ENCODE data around the gene FAM9C. TPM values are rescaled to one million over a fixed set of nuclear protein-coding genes. Genes with fewer than 3 reads are reported as not detected.
"Not testable (repeated sequence)": the region's sequence is repeated elsewhere in the genome, so short reads cannot be mapped to it uniquely, and the experiment has no call there.

FAM9C gene
- total RNA-seq, 1 donor from 2014 or later, result not detected

- no peak for TF ChIP-seq CTCF (IDR thresholded peaks at IDR 0.05)
- peak overlapping the region; percentile 91 for H3K27ac Mint-ChIP-seq (ENCODE audit: unreplicated experiment)
- DNase-seq (ENCODE audit: low spot score), result no peak
Measured at GRCh38 chrX:13022926-13023325, 21.5 kb downstream of the FAM9C start.

GRCh38 chrX:13016731-13017130 lies 27.7 kb downstream of the FAM9C start:
- H3K27ac Mint-ChIP-seq (ENCODE audit: unreplicated experiment); H3K36me3 Mint-ChIP-seq (ENCODE audit: low read depth); H3K27me3 Mint-ChIP-seq (ENCODE audit: low read depth); H3K4me3 Mint-ChIP-seq (ENCODE audit: unreplicated experiment); DNase-seq (ENCODE audit: low spot score); H3K9me3 Mint-ChIP-seq (ENCODE audit: low read depth): not testable (repeated sequence)
- peaks cover 40% of the 10 kb centered on the region for H3K4me1 Mint-ChIP-seq (ENCODE audit: low read depth)

More at GRCh38 chrX:13022926-13023325, 21.5 kb downstream of the FAM9C start:
- Mint-ChIP-seq H3K36me3 (ENCODE audit: low read depth) (no peaks in the 10 kb centered on the region), H3K4me1 (ENCODE audit: low read depth) (peaks cover 42% of the 10 kb centered on the region), H3K9me3 (ENCODE audit: low read depth) (no peaks in the 10 kb centered on the region), H3K4me3 (ENCODE audit: unreplicated experiment) (no peak overlapping the region), H3K27me3 (ENCODE audit: low read depth) (no peaks in the 10 kb centered on the region)

GRCh38 chrX:13015536-13016236 lies 28.7 kb downstream of the FAM9C start:
- Mint-ChIP-seq H3K4me3 (ENCODE audit: unreplicated experiment) (no peak overlapping the region), H3K9me3 (ENCODE audit: low read depth) (no peaks in the 10 kb centered on the region), H3K4me1 (ENCODE audit: low read depth) (peaks cover 31% of the 10 kb centered on the region), H3K27ac (ENCODE audit: unreplicated experiment) (no peak overlapping the region), H3K27me3 (ENCODE audit: low read depth) (no peaks in the 10 kb centered on the region), H3K36me3 (ENCODE audit: low read depth) (no peaks in the 10 kb centered on the region)
- TF ChIP-seq CTCF (IDR thresholded peaks at IDR 0.05), result no peak
- no peak for DNase-seq (ENCODE audit: low spot score)

GRCh38 chrX:13014111-13015096 lies 30.0 kb downstream of the FAM9C start:
- no peak for DNase-seq (ENCODE audit: low spot score)
- peaks cover 32% of the 10 kb centered on the region for H3K4me1 Mint-ChIP-seq (ENCODE audit: low read depth)
- no peaks in the 10 kb centered on the region for H3K27me3 Mint-ChIP-seq (ENCODE audit: low read depth)
- TF ChIP-seq CTCF (IDR thresholded peaks at IDR 0.05), result no peak
- H3K9me3 Mint-ChIP-seq (ENCODE audit: low read depth), result no peaks in the 10 kb centered on the region
- H3K27ac Mint-ChIP-seq (ENCODE audit: unreplicated experiment), result no peak overlapping the region
- no peaks in the 10 kb centered on the region for H3K36me3 Mint-ChIP-seq (ENCODE audit: low read depth)
- H3K4me3 Mint-ChIP-seq (ENCODE audit: unreplicated experiment), result no peak overlapping the region

GRCh38 chrX:13013363-13014110 lies 30.9 kb downstream of the FAM9C start:
- no peaks in the 10 kb centered on the region for H3K9me3 Mint-ChIP-seq (ENCODE audit: low read depth)
- H3K4me1 Mint-ChIP-seq (ENCODE audit: low read depth), result peaks cover 39% of the 10 kb centered on the region
- H3K27ac Mint-ChIP-seq (ENCODE audit: unreplicated experiment), result no peak overlapping the region
- H3K36me3 Mint-ChIP-seq (ENCODE audit: low read depth), result no peaks in the 10 kb centered on the region
- no peaks in the 10 kb centered on the region for H3K27me3 Mint-ChIP-seq (ENCODE audit: low read depth)
- H3K4me3 Mint-ChIP-seq (ENCODE audit: unreplicated experiment), result no peak overlapping the region
- no peak for TF ChIP-seq CTCF (IDR thresholded peaks at IDR 0.05)
- no peak for DNase-seq (ENCODE audit: low spot score)

All from chondrocyte (in vitro differentiated cells).